HEK293 (cell line): ENCODE results near the gene LSM5.

Experiments
- CTCF ChIA-PET: fragments of 350-600 bp; formaldehyde crosslinking; extraction: SDS; loops from one replicate; lab custom pipeline; 2021; ENCODE audit warnings: antibody characterized with exemption; lab: Yijun Ruan, JAX
- POLR2A ChIA-PET: fragments of 300-600 bp; formaldehyde crosslinking; extraction: SDS; loops from one replicate; lab custom pipeline; 2020; ENCODE audit warnings: antibody characterized with exemption, inconsistent platforms; lab: Yijun Ruan, JAX
- H3K27ac ChIP-seq: fragments of 200-500 bp; sonication (Bioruptor generic); 2 replicates; pipeline ENCODE4 v1.5.1; 2014; ENCODE audit warnings: low read depth, low read length, control low read depth, inconsistent platforms; ENCODE audit errors: extremely low read depth
- H3K36me3 ChIP-seq, 2 experiments: fragments of 200-500 bp in 1 of 2; sonication (Bioruptor generic) in 1 of 2; 1 replicate in 1 of 2; 2 replicates in 1 of 2; pipeline ENCODE4 v1.5.1; 2014 to 2017; ENCODE audit warnings: inconsistent platforms in 2 of 2, low read length in 2 of 2; ENCODE audit not compliant: control insufficient read depth in 2 of 2, insufficient read depth in 1 of 2
- H3K4me1 ChIP-seq: fragments of 200-500 bp; sonication (Bioruptor generic); 2 replicates; pipeline ENCODE4 v1.5.1; 2014; ENCODE audit warnings: mild to moderate bottlenecking, low read length, inconsistent platforms; ENCODE audit not compliant: control insufficient read depth, insufficient read depth
- H3K4me3 ChIP-seq: 2 replicates; pipeline ENCODE4 v1.5.1; 2011; ENCODE audit warnings: low read depth, mild to moderate bottlenecking, control low read depth, low read length, moderate library complexity
- H3K9me3 ChIP-seq: fragments of 200-500 bp; sonication (Bioruptor generic); 2 replicates; pipeline ENCODE4 v1.5.1; 2014; ENCODE audit warnings: low read depth, low read length, inconsistent platforms; ENCODE audit not compliant: control insufficient read depth, insufficient read depth
- BCL11B ChIP-seq: fragments of 450-650 bp; formaldehyde crosslinking; IDR thresholded peaks from 2 replicates; pipeline ENCODE4 v1.5.1; 2016; ENCODE audit warnings: low read depth, missing biosample characterization, missing genetic modification characterization
- CTCF ChIP-seq: fragments of 450-650 bp; formaldehyde crosslinking; IDR thresholded peaks from 2 replicates; pipeline ENCODE4 v1.5.1; 2016; ENCODE audit warnings: missing biosample characterization, missing genetic modification characterization
- GLI2 ChIP-seq: fragments of 450-650 bp; formaldehyde crosslinking; IDR thresholded peaks from 2 replicates; pipeline ENCODE4; 2017; ENCODE audit warnings: missing biosample characterization, missing genetic modification characterization, low read depth, borderline replicate concordance
- RBAK ChIP-seq: fragments of 450-650 bp; formaldehyde crosslinking; IDR thresholded peaks from 2 replicates; pipeline ENCODE4 v1.5.1; 2016; ENCODE audit warnings: missing biosample characterization, missing genetic modification characterization
- REPIN1 ChIP-seq: fragments of 450-650 bp; formaldehyde crosslinking; IDR thresholded peaks from 2 replicates; pipeline ENCODE4 v1.5.1; 2017; ENCODE audit warnings: missing biosample characterization, missing genetic modification characterization, low read depth
- SP3 ChIP-seq: fragments of 450-650 bp; formaldehyde crosslinking; IDR thresholded peaks from 2 replicates; pipeline ENCODE4 v1.5.1; 2016; ENCODE audit warnings: missing biosample characterization, missing genetic modification characterization
- TRIM28 ChIP-seq: IDR thresholded peaks from 2 replicates; pipeline ENCODE4 v1.6.1; 2011; ENCODE audit warnings: low read length, control low read depth, borderline replicate concordance
- ZBTB1 ChIP-seq: fragments of 450-650 bp; formaldehyde crosslinking; IDR thresholded peaks from 2 replicates; pipeline ENCODE4 v1.5.1; 2016; ENCODE audit warnings: missing biosample characterization, missing genetic modification characterization
- ZBTB17 ChIP-seq: fragments of 450-650 bp; formaldehyde crosslinking; IDR thresholded peaks from 2 replicates; pipeline ENCODE4 v1.5.1; 2016; ENCODE audit warnings: missing biosample characterization, missing genetic modification characterization
- ZBTB48 ChIP-seq: fragments of 450-650 bp; formaldehyde crosslinking; IDR thresholded peaks from 2 replicates; pipeline ENCODE4 v1.5.1; 2016; ENCODE audit warnings: missing biosample characterization, missing genetic modification characterization
- ZBTB7A ChIP-seq: fragments of 450-650 bp; formaldehyde crosslinking; IDR thresholded peaks from 2 replicates; pipeline ENCODE4 v1.5.1; 2016; ENCODE audit warnings: low read depth, missing biosample characterization, missing genetic modification characterization
- ZFP3 ChIP-seq: fragments of 450-650 bp; formaldehyde crosslinking; IDR thresholded peaks from 2 replicates; pipeline ENCODE4 v1.5.1; 2016; ENCODE audit warnings: low read depth, missing biosample characterization, missing genetic modification characterization
- ZFP69B ChIP-seq: fragments of 450-650 bp; formaldehyde crosslinking; IDR thresholded peaks from 2 replicates; pipeline ENCODE4 v1.5.1; 2016; ENCODE audit warnings: missing biosample characterization, missing genetic modification characterization
- ZNF133 ChIP-seq: fragments of 450-650 bp; formaldehyde crosslinking; IDR thresholded peaks from 2 replicates; pipeline ENCODE4 v1.5.1; 2016; ENCODE audit warnings: missing biosample characterization, missing genetic modification characterization
- ZNF223 ChIP-seq: fragments of 450-650 bp; formaldehyde crosslinking; IDR thresholded peaks from 2 replicates; pipeline ENCODE4 v1.5.1; 2016; ENCODE audit warnings: missing biosample characterization, missing genetic modification characterization
- ZNF335 ChIP-seq: fragments of 450-650 bp; formaldehyde crosslinking; conservative IDR thresholded peaks from 2 replicates; pipeline ENCODE4 v1.5.1; 2016; ENCODE audit warnings: missing biosample characterization, missing genetic modification characterization
- ZNF391 ChIP-seq: fragments of 450-650 bp; formaldehyde crosslinking; IDR thresholded peaks from 2 replicates; pipeline ENCODE4 v1.5.1; 2016; ENCODE audit warnings: low read depth, missing biosample characterization, missing genetic modification characterization, borderline replicate concordance
- ZNF433 ChIP-seq: fragments of 450-650 bp; formaldehyde crosslinking; IDR thresholded peaks from 2 replicates; pipeline ENCODE4 v1.5.1; 2016; ENCODE audit warnings: missing biosample characterization, missing genetic modification characterization, low read depth
- ZNF558 ChIP-seq: fragments of 450-650 bp; formaldehyde crosslinking; IDR thresholded peaks from 2 replicates; pipeline ENCODE4 v1.5.1; 2016; ENCODE audit warnings: missing biosample characterization, missing genetic modification characterization
- ZNF626 ChIP-seq: fragments of 450-650 bp; sonication (Bioruptor Pico); formaldehyde crosslinking; IDR thresholded peaks from 2 replicates; pipeline ENCODE4 v1.5.1; 2018; ENCODE audit warnings: missing biosample characterization, missing genetic modification characterization, inconsistent platforms
- ZNF664 ChIP-seq: fragments of 450-650 bp; formaldehyde crosslinking; IDR thresholded peaks from 2 replicates; pipeline ENCODE4 v1.5.1; 2016; ENCODE audit warnings: missing biosample characterization, missing genetic modification characterization
- ZNF707 ChIP-seq: fragments of 450-650 bp; formaldehyde crosslinking; IDR thresholded peaks from 2 replicates; pipeline ENCODE4 v1.5.1; 2016; ENCODE audit warnings: missing biosample characterization, missing genetic modification characterization
- ZNF76 ChIP-seq: fragments of 450-650 bp; formaldehyde crosslinking; IDR thresholded peaks from 2 replicates; pipeline ENCODE4; 2016; ENCODE audit warnings: low read depth, missing biosample characterization, missing genetic modification characterization, borderline replicate concordance
- ZNF776 ChIP-seq: fragments of 450-650 bp; formaldehyde crosslinking; IDR thresholded peaks from 2 replicates; pipeline ENCODE4 v1.5.0; 2017; ENCODE audit warnings: missing biosample characterization, missing genetic modification characterization, borderline replicate concordance
- ZSCAN18 ChIP-seq: fragments of 450-650 bp; formaldehyde crosslinking; IDR thresholded peaks from 2 replicates; pipeline ENCODE4 v1.5.1; 2016; ENCODE audit warnings: missing biosample characterization, missing genetic modification characterization

The LSM5 gene

GRCh38 chr7:32462977-32463376 is 27.2 kb downstream of the LSM5 start:
- 0 out of 2 replicates have a peak, but pooled peaks cover 3% of the 10 kb centered on the region for H3K4me1 ChIP-seq
- H3K27ac ChIP-seq = no peak overlapping the region
- TF ChIP-seq ZSCAN18 (tag by site-specific recombination) (no peak), ZNF558 (no peak), RBAK (tag by site-specific recombination) (no peak), CTCF (no peak), ZNF133 (tag by site-specific recombination) (no peak), ZBTB1 (tag by site-specific recombination) (no peak), ZBTB17 (tag by site-specific recombination) (no peak), ZNF391 (tag by site-specific recombination) (no peak)
- TF ChIP-seq, all 188 proteins: peak for 0
- Histone ChIP-seq H3K9me3 (no peaks in the 10 kb centered on the region), H3K36me3 (no peaks in the 10 kb centered on the region), H3K4me3 (no peak overlapping the region)
- ChIA-PET POLR2A (no interaction called here), CTCF (interaction anchor here (0.6 to 0.7 kb wide), 3 partner anchors 16 to 1497 kb away, joined by 3 read pairs; no protein-coding TSS in a partner anchor)

GRCh38 chr7:32462451-32462850 is 27.7 kb downstream of the LSM5 start:
- H3K9me3 ChIP-seq = no peaks in the 10 kb centered on the region
- ChIA-PET CTCF (interaction anchor here (0.6 kb wide), 2 partner anchors 17 to 1496 kb away, joined by 3 read pairs; no protein-coding TSS in a partner anchor), POLR2A (no interaction called here)
- no peak overlapping the region for H3K4me3 ChIP-seq
- H3K27ac ChIP-seq = no peak overlapping the region
- 0 out of 2 replicates have a peak, but pooled peaks cover 3% of the 10 kb centered on the region for H3K4me1 ChIP-seq
- no peaks in the 10 kb centered on the region for H3K36me3 ChIP-seq
- TF ChIP-seq ZNF626 (tag by site-specific recombination) (no peak), SP3 (no peak), ZNF776 (tag by site-specific recombination) (no peak), ZNF335 (tag by site-specific recombination) (no peak), ZNF223 (tag by site-specific recombination) (no peak), ZNF433 (tag by site-specific recombination) (no peak), REPIN1 (no peak), ZNF76 (no peak), ZFP3 (no peak), GLI2 (tag by site-specific recombination) (no peak), ZBTB7A (tag by site-specific recombination) (no peak), BCL11B (no peak), ZBTB48 (tag by site-specific recombination) (no peak), ZNF664 (tag by site-specific recombination) (no peak), ZNF707 (tag by site-specific recombination) (no peak), TRIM28 (no peak), ZFP69B (tag by site-specific recombination) (no peak)
